ENCODE results near the gene SFT2D2. TPM values are rescaled to one million over a fixed set of nuclear protein-coding genes. Genes with fewer than 3 reads are reported as not detected.

Gene SFT2D2
- total RNA-seq, 1 experiment from 2014 or later, result 32.1 TPM

- H3K79me1 ChIP-seq (ENCODE audit: insufficient read depth, low read depth, low read length, poor library complexity, severe bottlenecking), result no peaks in the 10 kb centered on the region
- Mint-ChIP-seq H3K27ac (no peak overlapping the region), H3K4me1 (peaks cover 3% of the 10 kb centered on the region in 2 experiments), H3K27me3 (ENCODE audit: low read depth) (no peaks in the 10 kb centered on the region), H3K36me3 (ENCODE audit: insufficient read depth in 1 of 3, low read depth in 3 of 3) (peaks cover 6 to 19% (median 12%) of the 10 kb centered on the region in 3 experiments), H3K4me3 (no peak overlapping the region), H3K9me3 (peaks cover 5 to 6% of the 10 kb centered on the region in 2 experiments; a peak in 4 of 5 replicates)
- no peak overlapping the region for H3K14ac ChIP-seq (ENCODE audit: insufficient read depth, low read length)
- H3K9me3 ChIP-seq (ENCODE audit: control insufficient read depth, low read depth, low read length), result no peaks in the 10 kb centered on the region
- H4K8ac ChIP-seq (replicated peaks; ENCODE audit: insufficient read length, low read depth, low read length), result no peak overlapping the region
- H3K18ac ChIP-seq (ENCODE audit: insufficient read length, low read depth, low read length), result no peak overlapping the region
- H4K20me1 ChIP-seq (ENCODE audit: control insufficient read depth, insufficient read depth, insufficient read length), result no peaks in the 10 kb centered on the region
- H2BK12ac ChIP-seq (ENCODE audit: insufficient read length, low read depth, low read length), result no peak overlapping the region
- H3K23ac ChIP-seq (ENCODE audit: insufficient read length, low read depth, low read length), result no peak overlapping the region
- no peak overlapping the region for H4K91ac ChIP-seq (ENCODE audit: insufficient read length, low read depth, low read length)
- no peak overlapping the region for H2AK5ac ChIP-seq (ENCODE audit: insufficient read length, low read length)
- H3K23me2 ChIP-seq (ENCODE audit: insufficient read length, low read depth, low read length, poor library complexity, severe bottlenecking), result no peaks in the 10 kb centered on the region
- no peak overlapping the region for H4K5ac ChIP-seq (ENCODE audit: insufficient read length, low read depth, low read length)
- TF ChIP-seq, protein P1, sequence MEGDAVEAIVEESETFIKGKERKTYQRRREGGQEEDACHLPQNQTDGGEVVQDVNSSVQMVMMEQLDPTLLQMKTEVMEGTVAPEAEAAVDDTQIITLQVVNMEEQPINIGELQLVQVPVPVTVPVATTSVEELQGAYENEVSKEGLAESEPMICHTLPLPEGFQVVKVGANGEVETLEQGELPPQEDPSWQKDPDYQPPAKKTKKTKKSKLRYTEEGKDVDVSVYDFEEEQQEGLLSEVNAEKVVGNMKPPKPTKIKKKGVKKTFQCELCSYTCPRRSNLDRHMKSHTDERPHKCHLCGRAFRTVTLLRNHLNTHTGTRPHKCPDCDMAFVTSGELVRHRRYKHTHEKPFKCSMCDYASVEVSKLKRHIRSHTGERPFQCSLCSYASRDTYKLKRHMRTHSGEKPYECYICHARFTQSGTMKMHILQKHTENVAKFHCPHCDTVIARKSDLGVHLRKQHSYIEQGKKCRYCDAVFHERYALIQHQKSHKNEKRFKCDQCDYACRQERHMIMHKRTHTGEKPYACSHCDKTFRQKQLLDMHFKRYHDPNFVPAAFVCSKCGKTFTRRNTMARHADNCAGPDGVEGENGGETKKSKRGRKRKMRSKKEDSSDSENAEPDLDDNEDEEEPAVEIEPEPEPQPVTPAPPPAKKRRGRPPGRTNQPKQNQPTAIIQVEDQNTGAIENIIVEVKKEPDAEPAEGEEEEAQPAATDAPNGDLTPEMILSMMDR (conservative IDR thresholded peaks at IDR 0.05), result no peak
- no peak overlapping the region for H3K4ac ChIP-seq (ENCODE audit: low read depth, low read length)
- no peak overlapping the region for H3K4me2 ChIP-seq (ENCODE audit: insufficient read depth, insufficient read length, low read length)
- WGBS (ENCODE audit: extremely low coverage, insufficient read length, low lambda C conversion rate), result no CpG with 5 or more reads among the region's 6 CpGs
- H3T11ph ChIP-seq (ENCODE audit: low read length), result no peak overlapping the region
- H2BK20ac ChIP-seq (ENCODE audit: low read depth, low read length, poor library complexity, severe bottlenecking), result no peak overlapping the region
- no peak overlapping the region for H3K9ac ChIP-seq (ENCODE audit: extremely low read depth, insufficient read length, low read length)
- no peak overlapping the region for H3K27ac ChIP-seq (ENCODE audit: insufficient read length, low read depth, low read length)
- no peak overlapping the region for H2AFZ ChIP-seq (ENCODE audit: low read length)
- no peak for DNase-seq
- H2BK120ac ChIP-seq (ENCODE audit: low read depth, low read length, poor library complexity, severe bottlenecking), result no peak overlapping the region
- no peaks in the 10 kb centered on the region for H3K79me2 ChIP-seq (ENCODE audit: insufficient read depth, low read length)
- no peak overlapping the region for H2BK15ac ChIP-seq (ENCODE audit: low read depth, low read length)
- no peaks in the 10 kb centered on the region for H3K4me1 ChIP-seq (ENCODE audit: insufficient read depth, low read length)
- no peak overlapping the region for H3K56ac ChIP-seq (ENCODE audit: insufficient read length, low read depth, low read length)
- H2BK5ac ChIP-seq (ENCODE audit: insufficient read length, low read length), result no peak overlapping the region
- no peaks in the 10 kb centered on the region for H3K27me3 ChIP-seq (ENCODE audit: insufficient read depth, low read length)
Observed at GRCh38 chr1:168266644-168267186, 40.9 kb downstream of the SFT2D2 start.

Data from H9 (cell line).